ENCODE measurements around the gene COLEC12. TPM values are rescaled to one million over a fixed set of nuclear protein-coding genes. Genes with fewer than 3 reads are reported as not detected.
A peak's percentile ranks its signal among the peaks of the same experiment; 100 is the strongest.

The COLEC12 gene
- polyA plus RNA-seq (ENCODE audit: insufficient read depth in 1 of 5, insufficient read length in 5 of 5, low replicate concordance in 1 of 5): 100 to 1,000 TPM in 4 of 5 donors, 10 to 100 TPM in 1; 96.7 to 119 (median 107) TPM
- long read RNA-seq, donor 1, full-length matches to known transcripts: 32 of 167 reads
- long read RNA-seq, donor 1, partial matches to known transcripts: 135 of 167 reads
- long read RNA-seq, donor 1, other reads (novel, unspliced or antisense): 0 of 167 reads
- long read RNA-seq, donor 2, full-length matches to known transcripts: 40 of 119 reads
- long read RNA-seq, donor 2, partial matches to known transcripts: 79 of 119 reads
- long read RNA-seq, donor 2, other reads (novel, unspliced or antisense): 0 of 119 reads
- long read RNA-seq, donor 3, full-length matches to known transcripts: 27 of 122 reads
- long read RNA-seq, donor 3, partial matches to known transcripts: 95 of 122 reads
- long read RNA-seq, donor 3, other reads (novel, unspliced or antisense): 0 of 122 reads
- long read RNA-seq, donor 4, full-length matches to known transcripts: 25 of 136 reads
- long read RNA-seq, donor 4, partial matches to known transcripts: 105 of 136 reads
- long read RNA-seq, donor 4, other reads (novel, unspliced or antisense): 6 of 136 reads
- long read RNA-seq, donor 5, full-length matches to known transcripts: 24 of 200 reads
- long read RNA-seq, donor 5, partial matches to known transcripts: 176 of 200 reads
- long read RNA-seq, donor 5, other reads (novel, unspliced or antisense): 0 of 200 reads
- long read RNA-seq, donor 6, full-length matches to known transcripts: 29 of 121 reads
- long read RNA-seq, donor 6, partial matches to known transcripts: 92 of 121 reads
- long read RNA-seq, donor 6, other reads (novel, unspliced or antisense): 0 of 121 reads
- long read RNA-seq, donor 7, full-length matches to known transcripts: 35 of 120 reads
- long read RNA-seq, donor 7, partial matches to known transcripts: 85 of 120 reads
- long read RNA-seq, donor 7, other reads (novel, unspliced or antisense): 0 of 120 reads
- long read RNA-seq, donor 8, full-length matches to known transcripts: 10 of 44 reads
- long read RNA-seq, donor 8, partial matches to known transcripts: 34 of 44 reads
- long read RNA-seq, donor 8, other reads (novel, unspliced or antisense): 0 of 44 reads

GRCh38 chr18:500632-501405 is at the start of gene COLEC12:
Gene COLEC12 (minus strand): TSS chr18:500701. CDS start chr18:500514, 187 bp downstream.
- DNase-seq: peak; percentile 63 to 65

- no peak for DNase-seq
Measured at GRCh38 chr18:549967-550366, 49.5 kb upstream of the COLEC12 start.

- DNase-seq: peak; percentile 66 to 76
Measured at GRCh38 chr18:543447-544078, 43.1 kb upstream of the COLEC12 start.

- no peak for DNase-seq
Measured at GRCh38 chr18:533995-534601, 33.6 kb upstream of the COLEC12 start.

- no peak for DNase-seq
Measured at GRCh38 chr18:532632-533031, 32.1 kb upstream of the COLEC12 start.

GRCh38 chr18:532018-532417 is 31.5 kb upstream of the COLEC12 start:
- DNase-seq: no peak

GRCh38 chr18:527146-527545 is 26.6 kb upstream of the COLEC12 start:
- no peak for DNase-seq

- DNase-seq: no peak
Measured at GRCh38 chr18:526681-527080, 26.2 kb upstream of the COLEC12 start.

GRCh38 chr18:525036-525797 is 24.7 kb upstream of the COLEC12 start:
- no peak for DNase-seq

- no peak for DNase-seq
Measured at GRCh38 chr18:524466-524865, 24.0 kb upstream of the COLEC12 start.

GRCh38 chr18:523561-523960 is 23.1 kb upstream of the COLEC12 start:
- DNase-seq: no peak

GRCh38 chr18:519019-519879 is 18.7 kb upstream of the COLEC12 start:
- peak; percentile 61 to 64 for DNase-seq

GRCh38 chr18:518081-518480 is 17.6 kb upstream of the COLEC12 start:
- DNase-seq: no peak

GRCh38 chr18:515838-516237 is 15.3 kb upstream of the COLEC12 start:
- no peak for DNase-seq

- no peak for DNase-seq
Measured at GRCh38 chr18:515156-515815, 14.8 kb upstream of the COLEC12 start.

GRCh38 chr18:513826-514530 is 13.5 kb upstream of the COLEC12 start:
- no peak for DNase-seq

- DNase-seq: no peak
Measured at GRCh38 chr18:512957-513356, 12.5 kb upstream of the COLEC12 start.

All from right lung (tissue), 10 donors.